RWPE1 (cell line): ENCODE data around the gene PLEKHA7.

ENCODE experiments used
- CTCF ChIA-PET: fragments of 350-600 bp; sonication (Branson Sonifier 250); formaldehyde crosslinking; extraction: SDS; loops from one replicate; lab custom pipeline; 2021; lab: Yijun Ruan, JAX
- POLR2A ChIA-PET: fragments of 400-600 bp; formaldehyde crosslinking; extraction: SDS; loops from one replicate; lab custom pipeline; 2020; ENCODE audit warnings: antibody characterized with exemption; ENCODE audit not compliant: low non-redundant PET; lab: Yijun Ruan, JAX
- DNase-seq: peaks from one replicate; pipeline ENCODE4 v3.0.0; 2012; ENCODE audit warnings: low spot score
- H3K27ac ChIP-seq: fragments of 450-650 bp; 2 replicates; pipeline ENCODE4 v1.5.1; 2017
- CTCF ChIP-seq: fragments of 450-650 bp; conservative IDR thresholded peaks from 2 replicates; pipeline ENCODE4 v1.5.1; 2017; ENCODE audit warnings: low read depth, mild to moderate bottlenecking

PLEKHA7 gene

GRCh38 chr11:16738193-16738946 lies 275.8 kb downstream of the PLEKHA7 start, which contains the start of gene C11orf58:
C11orf58 (plus strand) TSS chr11:16738647; CDS start chr11:16738779, 132 bp downstream.
- ChIA-PET CTCF (interaction anchor here (0.9 kb wide), 1 partner anchor 50 kb away, joined by 3 read pairs; no protein-coding TSS in a partner anchor), POLR2A (interaction anchor here (0.6 to 1.2 kb wide), 2 partner anchors 26 to 144 kb away, joined by 3 read pairs; no protein-coding TSS in a partner anchor)
- DNase-seq, result peak; percentile 94

GRCh38 chr11:16737818-16738192 lies 276.4 kb downstream of the PLEKHA7 start:
- CTCF ChIA-PET, result interaction anchor here (0.6 kb wide), 1 partner anchor 10 kb away, joined by 4 read pairs; no protein-coding TSS in a partner anchor
- DNase-seq, result no peak
- peak overlapping the region; percentile 77 for H3K27ac ChIP-seq
- POLR2A ChIA-PET, result interaction anchor here (0.6 kb wide), 1 partner anchor 27 kb away, joined by 3 read pairs; no protein-coding TSS in a partner anchor
- TF ChIP-seq CTCF, result no peak

More at GRCh38 chr11:16738193-16738946, 275.8 kb downstream of the PLEKHA7 start, which contains the start of gene C11orf58:
- no peak for TF ChIP-seq CTCF
- peak within 1 kb of the TSS; percentile 77 for H3K27ac ChIP-seq
